HG02943 (cell line): ENCODE data around the gene CA5A.
"Not testable (repeated sequence)": the region's sequence is repeated elsewhere in the genome, so short reads cannot be mapped to it uniquely, and the experiment has no call there.

Source experiments
- ATAC-seq: cut with Tn5 transposase; IDR thresholded peaks from one replicate; pipeline ENCODE4 v1.9.1; 2021; ENCODE audit warnings: mild to moderate bottlenecking, low read depth, moderate library complexity; ENCODE audit not compliant: unreplicated experiment

Gene CA5A

DNA sequence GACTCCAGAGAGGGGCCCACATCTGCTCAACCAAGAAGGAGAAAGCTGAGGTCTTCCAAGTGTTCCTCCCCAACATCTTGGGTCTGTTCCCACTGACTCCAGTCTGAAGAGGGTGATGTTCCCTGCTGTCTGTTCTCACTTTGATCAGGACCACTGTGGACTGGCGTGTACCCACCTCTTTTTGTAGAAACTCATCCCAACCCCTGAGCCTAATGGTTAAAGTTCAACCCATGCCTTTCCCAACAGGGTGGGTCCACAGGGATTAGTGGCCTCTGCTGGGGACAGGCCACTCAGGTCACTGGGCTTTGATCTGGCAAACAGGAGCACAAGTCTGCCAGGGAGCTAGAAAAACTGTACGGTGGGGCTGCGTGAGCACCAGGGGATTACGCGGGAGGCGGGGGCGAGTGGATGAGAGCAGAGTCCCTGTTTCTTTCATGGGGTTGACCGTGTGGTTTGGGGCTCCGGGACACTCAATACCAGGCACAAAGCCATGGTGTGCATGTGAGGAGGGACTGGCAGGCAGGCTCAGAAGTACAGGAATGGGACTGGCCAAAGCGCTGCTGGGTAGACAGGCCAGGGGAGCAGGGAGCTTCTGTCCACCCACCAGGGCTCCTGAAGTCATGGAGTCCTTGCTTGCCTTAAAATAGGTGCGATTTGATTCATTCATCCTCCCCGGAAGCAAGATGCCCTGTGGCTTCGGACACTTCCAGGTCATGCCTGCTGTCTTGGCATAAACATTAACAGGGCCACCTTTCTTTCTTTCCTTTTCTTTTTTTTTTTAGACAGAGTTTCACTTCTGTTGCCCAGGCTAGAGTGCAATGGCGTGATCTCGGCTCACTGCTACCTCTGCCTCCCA is at the start of gene CA5A:
TSS of gene CA5A (minus strand) at position 155 of the 856 bp plus-strand sequence. CDS start at position 76, 79 bp downstream.
- ATAC-seq, result no peak

- not testable (repeated sequence) for ATAC-seq
These were observed 49.2 kb upstream of the CA5A start for GRCh38 chr16:87985493-87985892.

GRCh38 chr16:87984632-87985267 is 48.4 kb upstream of the CA5A start:
- ATAC-seq, result no peak

DNA sequence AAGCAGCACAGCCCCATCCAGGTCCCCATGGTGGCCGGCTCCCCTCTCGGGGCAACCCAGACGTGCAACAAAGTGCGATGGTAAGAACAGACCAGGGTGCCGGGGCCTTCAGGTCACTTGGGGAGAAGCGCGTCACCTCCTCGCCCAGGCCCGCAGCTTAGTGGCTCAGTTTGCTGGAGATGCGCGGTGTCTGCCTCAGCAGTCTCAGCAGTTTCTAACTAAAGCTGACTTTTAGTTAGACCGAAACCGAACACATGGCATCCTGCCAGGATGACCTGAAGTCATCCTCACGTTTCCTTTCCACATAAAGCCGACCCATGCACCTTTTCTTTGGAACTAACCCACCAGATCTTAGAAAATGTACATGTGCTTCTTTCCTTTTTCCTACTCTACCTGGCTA is 47.9 kb upstream of the CA5A start:
- ATAC-seq, result not testable (repeated sequence)

DNA sequence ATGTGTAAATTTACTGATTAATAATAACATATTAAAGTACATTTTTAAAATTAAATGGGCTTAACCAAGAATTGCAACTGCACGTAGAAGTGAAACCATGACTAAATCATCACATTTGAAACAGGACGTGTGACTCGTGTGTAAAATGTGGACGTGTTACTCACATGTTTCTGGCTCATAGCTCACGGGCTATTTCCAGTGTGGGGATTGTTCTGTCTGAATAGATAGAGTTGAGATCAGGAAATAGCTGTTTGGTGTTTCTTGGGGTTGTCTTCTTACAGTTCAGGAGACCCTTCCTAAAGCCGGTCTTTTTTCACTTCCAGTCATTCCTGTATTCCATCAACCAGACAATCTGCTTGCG is 47.4 kb upstream of the CA5A start:
- not testable (repeated sequence) for ATAC-seq

DNA sequence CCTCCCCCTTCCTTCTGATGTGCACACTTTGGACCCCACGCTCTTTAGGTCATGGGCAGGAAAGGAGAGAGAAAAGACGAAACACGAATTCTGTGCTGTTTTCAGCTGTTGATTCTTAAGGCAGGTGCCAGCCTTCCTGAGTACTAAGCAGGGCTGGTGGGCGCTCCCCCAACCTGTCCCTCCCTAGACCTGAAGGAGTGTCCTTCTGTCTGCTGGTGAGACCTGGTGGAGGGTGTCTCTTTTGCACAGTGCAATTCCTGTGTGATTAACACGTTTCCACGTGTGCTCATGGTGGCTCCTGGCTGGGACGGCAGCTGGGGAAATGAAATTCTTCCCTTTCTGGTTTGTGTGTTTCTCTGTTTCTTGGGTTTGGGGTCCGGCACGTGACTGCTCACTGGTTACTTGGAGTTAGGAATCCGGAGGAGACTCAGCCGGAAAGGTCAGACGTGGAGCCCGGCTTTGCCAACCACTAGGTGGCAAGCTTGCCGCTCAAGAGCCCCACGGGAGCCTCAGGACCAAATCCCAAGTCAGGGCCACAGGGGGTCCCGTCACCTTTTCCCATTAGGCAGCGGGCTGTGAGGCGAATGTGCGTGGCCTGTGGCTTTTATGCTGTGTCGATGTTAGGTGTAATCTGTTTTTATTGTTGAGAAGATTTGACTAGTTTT is 46.9 kb upstream of the CA5A start:
- ATAC-seq, result not testable (repeated sequence)

DNA sequence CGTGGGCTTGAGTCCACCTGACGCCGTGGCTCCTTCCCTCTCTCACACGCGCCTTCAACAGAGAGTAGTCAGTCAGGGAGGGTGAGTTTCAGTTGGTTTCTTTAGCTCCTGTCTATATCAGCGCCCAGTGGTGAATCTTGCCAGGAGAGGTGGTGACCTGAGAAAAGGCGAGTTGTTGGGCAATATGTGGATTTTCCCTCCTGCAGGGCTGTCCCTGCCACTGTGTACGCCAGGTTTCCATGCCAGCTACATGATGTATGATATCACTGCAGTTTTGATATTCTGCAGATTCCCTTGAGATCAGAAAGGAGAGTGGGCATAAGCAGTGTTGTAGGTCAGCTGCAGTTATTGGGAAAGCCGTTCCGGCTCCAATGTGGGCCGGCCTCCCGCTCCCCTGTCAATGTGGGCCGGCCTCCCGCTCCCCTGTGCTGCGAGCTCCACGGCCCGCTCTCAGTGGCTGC is 46.3 kb upstream of the CA5A start:
- ATAC-seq, result no peak

DNA sequence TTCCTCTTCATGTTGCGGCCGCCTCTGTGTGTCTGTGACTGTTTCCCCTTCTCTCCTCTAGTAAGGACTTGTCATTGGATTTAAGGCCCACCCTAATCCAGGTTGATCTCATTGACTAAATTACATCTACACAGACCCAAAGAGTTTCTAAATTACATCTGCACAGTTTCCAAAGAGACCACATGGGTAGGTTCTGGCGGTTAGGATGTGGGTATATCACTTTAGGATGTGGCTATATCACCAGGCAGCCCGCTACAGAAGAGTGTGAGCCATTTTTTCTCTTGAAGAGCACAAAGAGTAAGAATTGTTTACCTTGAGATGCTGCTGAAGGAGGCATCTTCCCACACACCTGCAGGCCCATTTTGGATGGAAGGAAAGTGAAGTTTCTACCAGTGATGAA is 45.0 kb upstream of the CA5A start:
- ATAC-seq, result not testable (repeated sequence)

DNA sequence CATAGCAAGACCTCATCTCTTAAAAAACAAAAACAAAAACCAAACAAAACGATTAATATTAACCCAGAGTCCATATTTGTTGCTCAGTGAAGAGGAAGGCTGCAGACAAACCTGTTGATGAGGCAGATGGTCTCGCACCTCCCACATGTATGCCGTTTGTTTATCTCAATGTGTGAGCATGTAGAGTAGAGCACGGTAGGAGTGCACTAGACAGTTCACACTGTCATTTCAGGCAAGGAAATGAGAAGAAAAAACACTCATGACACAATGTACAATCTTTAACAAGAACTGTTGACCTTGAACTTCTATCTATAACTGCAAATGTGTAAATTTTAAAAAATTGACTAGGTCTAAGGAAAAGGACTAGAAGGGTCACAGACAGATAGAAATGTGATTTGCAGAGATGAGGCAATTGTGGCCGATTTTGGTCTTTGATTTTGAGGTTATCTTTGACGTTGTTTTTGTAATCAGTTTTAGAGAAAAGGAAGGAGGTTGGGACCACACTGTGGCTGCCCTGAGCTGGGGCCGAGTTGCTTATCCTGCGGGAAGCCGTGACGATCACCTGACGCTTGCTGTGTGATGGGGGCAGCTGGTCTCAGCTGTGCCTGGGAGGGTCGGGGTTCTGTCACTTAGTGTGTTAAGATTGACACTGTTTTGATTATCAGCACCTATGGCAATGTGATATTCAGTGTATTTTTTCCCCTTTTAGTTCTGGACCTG is 43.7 kb upstream of the CA5A start:
- ATAC-seq, result not testable (repeated sequence)

GRCh38 chr16:87979352-87979751 is 43.0 kb upstream of the CA5A start:
- no peak for ATAC-seq

GRCh38 chr16:87978127-87978526 is 41.8 kb upstream of the CA5A start:
- no peak for ATAC-seq

DNA sequence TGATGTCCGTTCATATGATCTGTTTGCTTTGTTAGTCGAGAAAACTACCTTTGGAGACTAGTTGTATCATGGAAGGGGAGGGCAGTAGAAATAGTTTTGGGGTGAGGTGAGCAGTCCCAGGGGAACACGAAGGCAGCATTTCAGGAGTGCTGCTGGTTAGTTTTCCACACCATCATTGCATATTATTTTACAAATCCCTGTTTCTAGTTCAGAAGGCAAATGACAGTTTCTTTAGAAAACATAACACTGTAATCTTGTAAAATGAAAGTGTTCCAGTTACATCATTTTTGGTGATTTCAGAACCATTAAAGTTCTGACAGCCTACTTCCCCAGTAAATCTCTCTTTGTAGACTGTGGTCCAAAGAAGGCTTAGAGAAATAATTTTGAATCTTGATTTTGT is 40.3 kb upstream of the CA5A start:
- no peak for ATAC-seq

DNA sequence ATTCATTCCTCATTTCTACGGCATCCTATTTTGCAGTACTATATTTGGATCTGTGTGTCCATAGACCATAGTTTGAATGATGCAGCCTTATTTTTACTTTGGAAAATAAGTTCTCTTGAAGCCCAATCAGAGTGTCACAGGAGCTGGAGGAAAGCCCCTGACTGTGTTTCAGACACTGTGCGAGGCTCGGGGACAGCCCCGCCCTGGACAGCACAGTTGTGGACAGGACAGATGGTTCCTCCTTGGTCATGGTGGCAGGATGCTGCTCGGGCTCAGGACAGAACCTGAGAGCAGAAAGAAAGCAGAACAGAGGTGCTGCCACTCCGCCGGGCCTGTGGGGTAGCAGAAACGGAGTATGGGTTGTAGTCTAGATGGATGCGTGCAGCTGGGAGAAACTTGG is 37.8 kb upstream of the CA5A start:
- ATAC-seq, result no peak

GRCh38 chr16:87973717-87974116 is 37.4 kb upstream of the CA5A start:
- ATAC-seq, result no peak

GRCh38 chr16:87971933-87972332 is 35.6 kb upstream of the CA5A start:
- no peak for ATAC-seq

GRCh38 chr16:87970186-87970585 is 33.9 kb upstream of the CA5A start:
- ATAC-seq, result no peak

- no peak for ATAC-seq
These were observed 32.2 kb upstream of the CA5A start for GRCh38 chr16:87968541-87968940.

- no peak for ATAC-seq
These were observed 30.4 kb upstream of the CA5A start for GRCh38 chr16:87966685-87967185.

DNA sequence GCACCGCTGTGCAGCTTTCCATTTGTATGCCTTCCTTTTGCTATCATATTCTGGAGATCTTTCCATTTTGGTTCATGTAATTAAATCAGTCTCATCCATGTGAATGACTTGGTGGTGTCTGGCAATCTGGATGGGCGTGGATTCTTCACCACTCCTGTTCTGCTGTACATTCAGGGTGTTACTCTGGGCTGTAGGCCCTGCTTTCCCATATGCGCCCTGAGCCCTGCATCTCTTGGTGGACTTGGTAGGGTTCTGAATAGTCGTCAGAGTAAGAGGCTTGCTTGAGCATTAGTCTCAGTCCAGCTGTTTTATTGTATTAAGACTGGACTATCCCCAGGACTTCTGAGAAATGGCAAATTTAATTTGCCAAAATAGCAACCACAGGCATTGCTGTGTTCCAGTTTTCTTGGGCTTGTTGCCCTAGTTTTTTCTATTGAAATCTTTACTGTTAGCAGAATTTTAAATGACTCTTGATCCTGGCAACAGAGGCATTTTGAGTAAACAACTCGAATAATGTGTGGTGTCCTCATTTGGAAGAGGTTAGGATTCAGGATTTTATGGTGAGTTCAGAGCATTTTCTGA is 29.8 kb upstream of the CA5A start:
- no peak for ATAC-seq

- ATAC-seq, result no peak
These were observed 29.1 kb upstream of the CA5A start for GRCh38 chr16:87965417-87965816.
